ENCODE results near the gene TMEM74B.
"Not testable (repeated sequence)": the region's sequence is repeated elsewhere in the genome, so short reads cannot be mapped to it uniquely, and the experiment has no call there.

TMEM74B gene

GRCh38 chr20:1154226-1154625 is 30.6 kb downstream of the TMEM74B start:
- Histone ChIP-seq H3K27me3 (ENCODE audit: control insufficient read depth, insufficient read depth, low read length) (no peaks in the 10 kb centered on the region), H3K9ac (ENCODE audit: low read depth, low read length) (no peak overlapping the region), H3K36me3 (ENCODE audit: control insufficient read depth, insufficient read depth, low read length) (no peaks in the 10 kb centered on the region), H3K4me1 (ENCODE audit: control insufficient read depth, insufficient read depth, low read length) (no peaks in the 10 kb centered on the region), H3K4me3 (ENCODE audit: low read depth, low read length) (no peak overlapping the region), H3K9me3 (ENCODE audit: control insufficient read depth, insufficient read depth, low read length) (no peaks in the 10 kb centered on the region)

GRCh38 chr20:1150968-1151367 is 33.8 kb downstream of the TMEM74B start:
- no peak overlapping the region for H3K9ac ChIP-seq (ENCODE audit: low read depth, low read length)
- no peak overlapping the region for H3K4me3 ChIP-seq (ENCODE audit: low read depth, low read length)
- H3K4me1 ChIP-seq (ENCODE audit: control insufficient read depth, insufficient read depth, low read length): no peaks in the 10 kb centered on the region
- no peaks in the 10 kb centered on the region for H3K9me3 ChIP-seq (ENCODE audit: control insufficient read depth, insufficient read depth, low read length)
- H3K36me3 ChIP-seq (ENCODE audit: control insufficient read depth, insufficient read depth, low read length): peaks cover 5% of the 10 kb centered on the region
- H3K27me3 ChIP-seq (ENCODE audit: control insufficient read depth, insufficient read depth, low read length): no peaks in the 10 kb centered on the region

GRCh38 chr20:1150218-1150617 is 34.6 kb downstream of the TMEM74B start:
- Histone ChIP-seq H3K4me3 (ENCODE audit: low read depth, low read length) (no peak overlapping the region), H3K36me3 (ENCODE audit: control insufficient read depth, insufficient read depth, low read length) (peaks cover 7% of the 10 kb centered on the region), H3K9me3 (ENCODE audit: control insufficient read depth, insufficient read depth, low read length) (no peaks in the 10 kb centered on the region), H3K9ac (ENCODE audit: low read depth, low read length) (no peak overlapping the region), H3K27me3 (ENCODE audit: control insufficient read depth, insufficient read depth, low read length) (no peaks in the 10 kb centered on the region), H3K4me1 (ENCODE audit: control insufficient read depth, insufficient read depth, low read length) (no peaks in the 10 kb centered on the region)

GRCh38 chr20:1149812-1150211 is 35.0 kb downstream of the TMEM74B start:
- H3K9me3 ChIP-seq (ENCODE audit: control insufficient read depth, insufficient read depth, low read length); H3K4me3 ChIP-seq (ENCODE audit: low read depth, low read length); H3K36me3 ChIP-seq (ENCODE audit: control insufficient read depth, insufficient read depth, low read length); H3K27me3 ChIP-seq (ENCODE audit: control insufficient read depth, insufficient read depth, low read length); H3K9ac ChIP-seq (ENCODE audit: low read depth, low read length); H3K4me1 ChIP-seq (ENCODE audit: control insufficient read depth, insufficient read depth, low read length): not testable (repeated sequence)

GRCh38 chr20:1146957-1147356 is 37.8 kb downstream of the TMEM74B start:
- H3K36me3 ChIP-seq (ENCODE audit: control insufficient read depth, insufficient read depth, low read length): peaks cover 8% of the 10 kb centered on the region
- no peak overlapping the region for H3K9ac ChIP-seq (ENCODE audit: low read depth, low read length)
- H3K4me3 ChIP-seq (ENCODE audit: low read depth, low read length): no peak overlapping the region
- no peaks in the 10 kb centered on the region for H3K4me1 ChIP-seq (ENCODE audit: control insufficient read depth, insufficient read depth, low read length)
- no peaks in the 10 kb centered on the region for H3K27me3 ChIP-seq (ENCODE audit: control insufficient read depth, insufficient read depth, low read length)
- no peaks in the 10 kb centered on the region for H3K9me3 ChIP-seq (ENCODE audit: control insufficient read depth, insufficient read depth, low read length)

- Histone ChIP-seq H3K36me3 (ENCODE audit: control insufficient read depth, insufficient read depth, low read length) (peaks cover 8% of the 10 kb centered on the region), H3K27me3 (ENCODE audit: control insufficient read depth, insufficient read depth, low read length) (no peaks in the 10 kb centered on the region), H3K4me3 (ENCODE audit: low read depth, low read length) (no peak overlapping the region), H3K9ac (ENCODE audit: low read depth, low read length) (no peak overlapping the region), H3K4me1 (ENCODE audit: control insufficient read depth, insufficient read depth, low read length) (no peaks in the 10 kb centered on the region), H3K9me3 (ENCODE audit: control insufficient read depth, insufficient read depth, low read length) (no peaks in the 10 kb centered on the region)
Measured at GRCh38 chr20:1144401-1145172, 40.2 kb downstream of the TMEM74B start.

GRCh38 chr20:1137236-1137635 is 47.5 kb downstream of the TMEM74B start:
- no peaks in the 10 kb centered on the region for H3K9me3 ChIP-seq (ENCODE audit: control insufficient read depth, insufficient read depth, low read length)
- H3K9ac ChIP-seq (ENCODE audit: low read depth, low read length): no peak overlapping the region
- H3K4me1 ChIP-seq (ENCODE audit: control insufficient read depth, insufficient read depth, low read length): no peaks in the 10 kb centered on the region
- H3K27me3 ChIP-seq (ENCODE audit: control insufficient read depth, insufficient read depth, low read length): no peaks in the 10 kb centered on the region
- no peak overlapping the region for H3K4me3 ChIP-seq (ENCODE audit: low read depth, low read length)
- peaks cover 20% of the 10 kb centered on the region for H3K36me3 ChIP-seq (ENCODE audit: control insufficient read depth, insufficient read depth, low read length)

GRCh38 chr20:1134836-1135235 is 49.9 kb downstream of the TMEM74B start:
- H3K4me1 ChIP-seq (ENCODE audit: control insufficient read depth, insufficient read depth, low read length): no peaks in the 10 kb centered on the region
- no peak overlapping the region for H3K9ac ChIP-seq (ENCODE audit: low read depth, low read length)
- no peaks in the 10 kb centered on the region for H3K27me3 ChIP-seq (ENCODE audit: control insufficient read depth, insufficient read depth, low read length)
- H3K36me3 ChIP-seq (ENCODE audit: control insufficient read depth, insufficient read depth, low read length): peaks cover 26% of the 10 kb centered on the region
- H3K9me3 ChIP-seq (ENCODE audit: control insufficient read depth, insufficient read depth, low read length): no peaks in the 10 kb centered on the region
- no peak overlapping the region for H3K4me3 ChIP-seq (ENCODE audit: low read depth, low read length)

GRCh38 chr20:1134355-1134754 is 50.4 kb downstream of the TMEM74B start:
- no peak overlapping the region for H3K9ac ChIP-seq (ENCODE audit: low read depth, low read length)
- H3K27me3 ChIP-seq (ENCODE audit: control insufficient read depth, insufficient read depth, low read length): no peaks in the 10 kb centered on the region
- H3K4me3 ChIP-seq (ENCODE audit: low read depth, low read length): no peak overlapping the region
- no peaks in the 10 kb centered on the region for H3K4me1 ChIP-seq (ENCODE audit: control insufficient read depth, insufficient read depth, low read length)
- peaks cover 28% of the 10 kb centered on the region for H3K36me3 ChIP-seq (ENCODE audit: control insufficient read depth, insufficient read depth, low read length)
- H3K9me3 ChIP-seq (ENCODE audit: control insufficient read depth, insufficient read depth, low read length): no peaks in the 10 kb centered on the region

GRCh38 chr20:1131354-1131753 is 53.4 kb downstream of the TMEM74B start:
- no peaks in the 10 kb centered on the region for H3K27me3 ChIP-seq (ENCODE audit: control insufficient read depth, insufficient read depth, low read length)
- H3K36me3 ChIP-seq (ENCODE audit: control insufficient read depth, insufficient read depth, low read length): peaks cover 34% of the 10 kb centered on the region
- no peak overlapping the region for H3K4me3 ChIP-seq (ENCODE audit: low read depth, low read length)
- H3K9ac ChIP-seq (ENCODE audit: low read depth, low read length): no peak overlapping the region
- no peaks in the 10 kb centered on the region for H3K4me1 ChIP-seq (ENCODE audit: control insufficient read depth, insufficient read depth, low read length)
- H3K9me3 ChIP-seq (ENCODE audit: control insufficient read depth, insufficient read depth, low read length): no peaks in the 10 kb centered on the region

GRCh38 chr20:1130847-1131246 is 53.9 kb downstream of the TMEM74B start:
- H3K4me3 ChIP-seq (ENCODE audit: low read depth, low read length): no peak overlapping the region
- H3K9ac ChIP-seq (ENCODE audit: low read depth, low read length): no peak overlapping the region
- no peaks in the 10 kb centered on the region for H3K27me3 ChIP-seq (ENCODE audit: control insufficient read depth, insufficient read depth, low read length)
- H3K9me3 ChIP-seq (ENCODE audit: control insufficient read depth, insufficient read depth, low read length): no peaks in the 10 kb centered on the region
- H3K36me3 ChIP-seq (ENCODE audit: control insufficient read depth, insufficient read depth, low read length): peaks cover 31% of the 10 kb centered on the region
- H3K4me1 ChIP-seq (ENCODE audit: control insufficient read depth, insufficient read depth, low read length): no peaks in the 10 kb centered on the region

Measured in iPS-15b (cell line).